Neural cell (in vitro differentiated cells): ENCODE measurements around the gene IFT81. TPM values are rescaled to one million over a fixed set of nuclear protein-coding genes. Genes with fewer than 3 reads are reported as not detected.

ENCODE experiments used
- H2AFZ ChIP-seq: fragments of 200-600, 300-800 bp; sonication (generic), shearing (Covaris generic); 2 replicates; pipeline ENCODE4 v1.6.0; 2014; ENCODE audit warnings: low read depth, mild to moderate bottlenecking, antibody characterized with exemption, low read length, moderate library complexity
- H3F3A ChIP-seq: fragments of 200-600 bp; shearing (Covaris generic); 2 replicates; pipeline ENCODE4 v1.6.1; 2016; ENCODE audit warnings: mild to moderate bottlenecking, moderate library complexity, mixed read lengths, antibody characterized with exemption, low read length; ENCODE audit not compliant: insufficient read depth, poor library complexity, severe bottlenecking
- H3K27ac ChIP-seq: fragments of 200-600, 300-800 bp; sonication (generic), shearing (Covaris generic); 2 replicates; pipeline ENCODE4 v1.5.1; 2014; ENCODE audit warnings: mild to moderate bottlenecking, low read length, moderate library complexity
- H3K27me3 ChIP-seq: fragments of 300-800, 200-600 bp; sonication (generic), shearing (Covaris generic); 2 replicates; pipeline ENCODE4 v1.6.0; 2014; ENCODE audit warnings: mild to moderate bottlenecking, low read depth, low read length, moderate library complexity; ENCODE audit not compliant: insufficient read depth
- H3K36me3 ChIP-seq: fragments of 300-800, 200-600 bp; sonication (generic), shearing (Covaris generic); 2 replicates; pipeline ENCODE4 v1.5.1; 2014; ENCODE audit warnings: mild to moderate bottlenecking, antibody characterized with exemption, low read length, moderate library complexity; ENCODE audit not compliant: insufficient read depth
- H3K4me2 ChIP-seq: fragments of 300-800, 200-600 bp; sonication (generic), shearing (Covaris generic); 2 replicates; pipeline ENCODE4 v1.6.0; 2014; ENCODE audit warnings: mild to moderate bottlenecking, low read length
- H3K4me3 ChIP-seq: fragments of 300-800, 200-600 bp; sonication (generic), shearing (Covaris generic); 2 replicates; pipeline ENCODE4 v1.5.1; 2014; ENCODE audit warnings: mild to moderate bottlenecking, low read length, moderate library complexity
- H3K79me2 ChIP-seq: fragments of 200-600 bp; shearing (Covaris generic); replicated peaks from 2 replicates; pipeline ENCODE4 v1.6.0; 2014; ENCODE audit warnings: mild to moderate bottlenecking, low read length, moderate library complexity; ENCODE audit not compliant: insufficient read depth
- H3K9ac ChIP-seq: fragments of 300-800, 200-600 bp; sonication (generic), shearing (Covaris generic); 2 replicates; pipeline ENCODE4 v1.6.1; 2016; ENCODE audit warnings: mild to moderate bottlenecking, low read length, mixed read lengths
- H3K9me2 ChIP-seq: fragments of 200-600 bp; shearing (Covaris generic); 2 replicates; pipeline ENCODE4 v1.6.1; 2016; ENCODE audit warnings: mild to moderate bottlenecking, low read length, mixed read lengths; ENCODE audit not compliant: insufficient read depth
- H3K9me3 ChIP-seq: fragments of 200-600, 300-800 bp; sonication (generic), shearing (Covaris generic); 2 replicates; pipeline ENCODE4 v1.6.1; 2016; ENCODE audit warnings: mild to moderate bottlenecking, mixed run types, low read length, moderate library complexity, mixed read lengths
- H4K20me1 ChIP-seq: fragments of 200-600 bp; shearing (Covaris generic); 2 replicates; pipeline ENCODE4 v1.6.1; 2016; ENCODE audit warnings: mild to moderate bottlenecking, mixed run types; ENCODE audit not compliant: insufficient read depth
- EP300 ChIP-seq: fragments of 450-650 bp; conservative IDR thresholded peaks from 2 replicates; pipeline ENCODE4 v1.6.1; 2014; ENCODE audit warnings: antibody characterized with exemption, mild to moderate bottlenecking, moderate library complexity; ENCODE audit not compliant: poor library complexity, severe bottlenecking
- EZH2 ChIP-seq: fragments of 200-600, 300-800 bp; shearing (Covaris generic), sonication (generic); IDR thresholded peaks from 2 replicates; pipeline ENCODE4 v1.6.1; 2014; ENCODE audit warnings: antibody characterized with exemption, low read length, borderline replicate concordance, mild to moderate bottlenecking; ENCODE audit not compliant: insufficient read depth, poor library complexity, severe bottlenecking
- MXI1 ChIP-seq: fragments of 450-650 bp; conservative IDR thresholded peaks from 2 replicates; pipeline ENCODE4 v1.6.1; 2014; ENCODE audit warnings: antibody characterized with exemption, mild to moderate bottlenecking; ENCODE audit not compliant: poor library complexity, severe bottlenecking
- POLR2AphosphoS5 ChIP-seq: IDR thresholded peaks from 2 replicates; pipeline ENCODE4 v1.6.1; 2012
- RAD21 ChIP-seq: fragments of 450-650 bp; conservative IDR thresholded peaks from 2 replicates; pipeline ENCODE4 v1.6.1; 2014; ENCODE audit warnings: antibody characterized with exemption, mild to moderate bottlenecking, moderate library complexity
- SMC3 ChIP-seq: fragments of 450-650 bp; conservative IDR thresholded peaks from 2 replicates; pipeline ENCODE4 v1.6.1; 2014; ENCODE audit warnings: antibody characterized with exemption, mild to moderate bottlenecking, moderate library complexity; ENCODE audit not compliant: poor library complexity
- TAF1 ChIP-seq: IDR thresholded peaks from 2 replicates; pipeline ENCODE4 v1.6.1; 2012; ENCODE audit warnings: low read depth
- polyA plus RNA-seq: library from polyadenylated mRNA; depleted of rRNA; stranded (reverse); fragments of >200 nt; gene quantifications from 2 replicates; pipeline ENCODE4 v1.2.3, GENCODE V29; 2014
- TF ChIP-seq, protein P1 (sequence below): fragments of 450-650 bp; IDR thresholded peaks from 2 replicates; pipeline ENCODE4 v1.5.1; 2014; ENCODE audit warnings: antibody characterized with exemption, mild to moderate bottlenecking, moderate library complexity; ENCODE audit not compliant: poor library complexity, severe bottlenecking
- TF ChIP-seq, protein P2 (sequence below): IDR thresholded peaks from 2 replicates; pipeline ENCODE4 v1.6.1; 2012; ENCODE audit warnings: borderline replicate concordance

IFT81 gene
- polyA plus RNA-seq, 1 donor from 2014 or later = 120 TPM

DNA sequence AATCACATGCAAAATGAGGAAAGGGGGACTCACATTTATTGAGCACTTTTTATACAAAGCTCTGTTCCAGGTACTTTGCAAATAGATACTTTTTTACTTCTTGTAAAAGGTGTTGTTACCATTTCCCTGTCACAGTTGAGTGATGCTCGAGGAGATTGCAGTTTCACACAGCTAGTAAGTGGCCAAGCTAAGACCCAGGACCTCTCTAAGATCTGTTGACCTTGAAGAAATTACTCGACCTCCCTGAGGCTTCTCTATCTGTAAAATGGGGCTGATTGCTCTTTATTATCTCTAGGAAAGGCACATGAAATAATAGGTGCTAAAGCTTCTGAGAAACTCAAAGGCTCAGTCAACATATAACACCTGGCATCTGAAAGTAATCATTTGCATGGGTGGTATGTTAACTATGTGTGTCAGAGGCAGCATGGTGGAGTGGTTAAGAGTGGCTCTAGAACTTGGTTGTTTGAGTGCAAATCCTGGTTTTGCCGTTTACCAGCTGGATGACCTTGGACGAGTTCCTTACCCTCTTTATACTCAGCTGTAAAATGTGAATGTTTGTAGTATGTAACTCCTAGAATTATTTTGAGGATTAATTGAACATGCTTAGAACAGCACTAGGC, 41.5 kb downstream of the IFT81 start:
- no peak for TF ChIP-seq MXI1
- TF ChIP-seq, protein P1, sequence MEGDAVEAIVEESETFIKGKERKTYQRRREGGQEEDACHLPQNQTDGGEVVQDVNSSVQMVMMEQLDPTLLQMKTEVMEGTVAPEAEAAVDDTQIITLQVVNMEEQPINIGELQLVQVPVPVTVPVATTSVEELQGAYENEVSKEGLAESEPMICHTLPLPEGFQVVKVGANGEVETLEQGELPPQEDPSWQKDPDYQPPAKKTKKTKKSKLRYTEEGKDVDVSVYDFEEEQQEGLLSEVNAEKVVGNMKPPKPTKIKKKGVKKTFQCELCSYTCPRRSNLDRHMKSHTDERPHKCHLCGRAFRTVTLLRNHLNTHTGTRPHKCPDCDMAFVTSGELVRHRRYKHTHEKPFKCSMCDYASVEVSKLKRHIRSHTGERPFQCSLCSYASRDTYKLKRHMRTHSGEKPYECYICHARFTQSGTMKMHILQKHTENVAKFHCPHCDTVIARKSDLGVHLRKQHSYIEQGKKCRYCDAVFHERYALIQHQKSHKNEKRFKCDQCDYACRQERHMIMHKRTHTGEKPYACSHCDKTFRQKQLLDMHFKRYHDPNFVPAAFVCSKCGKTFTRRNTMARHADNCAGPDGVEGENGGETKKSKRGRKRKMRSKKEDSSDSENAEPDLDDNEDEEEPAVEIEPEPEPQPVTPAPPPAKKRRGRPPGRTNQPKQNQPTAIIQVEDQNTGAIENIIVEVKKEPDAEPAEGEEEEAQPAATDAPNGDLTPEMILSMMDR = no peak
- no peak for TF ChIP-seq POLR2AphosphoS5
- TF ChIP-seq EZH2 = no peak
- TF ChIP-seq EP300 = no peak
- TF ChIP-seq, protein P2, sequence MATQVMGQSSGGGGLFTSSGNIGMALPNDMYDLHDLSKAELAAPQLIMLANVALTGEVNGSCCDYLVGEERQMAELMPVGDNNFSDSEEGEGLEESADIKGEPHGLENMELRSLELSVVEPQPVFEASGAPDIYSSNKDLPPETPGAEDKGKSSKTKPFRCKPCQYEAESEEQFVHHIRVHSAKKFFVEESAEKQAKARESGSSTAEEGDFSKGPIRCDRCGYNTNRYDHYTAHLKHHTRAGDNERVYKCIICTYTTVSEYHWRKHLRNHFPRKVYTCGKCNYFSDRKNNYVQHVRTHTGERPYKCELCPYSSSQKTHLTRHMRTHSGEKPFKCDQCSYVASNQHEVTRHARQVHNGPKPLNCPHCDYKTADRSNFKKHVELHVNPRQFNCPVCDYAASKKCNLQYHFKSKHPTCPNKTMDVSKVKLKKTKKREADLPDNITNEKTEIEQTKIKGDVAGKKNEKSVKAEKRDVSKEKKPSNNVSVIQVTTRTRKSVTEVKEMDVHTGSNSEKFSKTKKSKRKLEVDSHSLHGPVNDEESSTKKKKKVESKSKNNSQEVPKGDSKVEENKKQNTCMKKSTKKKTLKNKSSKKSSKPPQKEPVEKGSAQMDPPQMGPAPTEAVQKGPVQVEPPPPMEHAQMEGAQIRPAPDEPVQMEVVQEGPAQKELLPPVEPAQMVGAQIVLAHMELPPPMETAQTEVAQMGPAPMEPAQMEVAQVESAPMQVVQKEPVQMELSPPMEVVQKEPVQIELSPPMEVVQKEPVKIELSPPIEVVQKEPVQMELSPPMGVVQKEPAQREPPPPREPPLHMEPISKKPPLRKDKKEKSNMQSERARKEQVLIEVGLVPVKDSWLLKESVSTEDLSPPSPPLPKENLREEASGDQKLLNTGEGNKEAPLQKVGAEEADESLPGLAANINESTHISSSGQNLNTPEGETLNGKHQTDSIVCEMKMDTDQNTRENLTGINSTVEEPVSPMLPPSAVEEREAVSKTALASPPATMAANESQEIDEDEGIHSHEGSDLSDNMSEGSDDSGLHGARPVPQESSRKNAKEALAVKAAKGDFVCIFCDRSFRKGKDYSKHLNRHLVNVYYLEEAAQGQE = no peak
- TF ChIP-seq TAF1 = no peak
- TF ChIP-seq SMC3 = no peak
- TF ChIP-seq RAD21 = no peak
- Histone ChIP-seq H3K9me3 (no peaks in the 10 kb centered on the region), H3K9ac (no peak overlapping the region), H4K20me1 (no peaks in the 10 kb centered on the region), H3K36me3 (peaks cover 13% of the 10 kb centered on the region), H2AFZ (no peak overlapping the region), H3K79me2 (no peaks in the 10 kb centered on the region), H3K27me3 (no peaks in the 10 kb centered on the region), H3K27ac (no peak overlapping the region), H3K9me2 (no peaks in the 10 kb centered on the region), H3K4me2 (no peak overlapping the region), H3F3A (no peaks in the 10 kb centered on the region), H3K4me3 (no peak overlapping the region)

DNA sequence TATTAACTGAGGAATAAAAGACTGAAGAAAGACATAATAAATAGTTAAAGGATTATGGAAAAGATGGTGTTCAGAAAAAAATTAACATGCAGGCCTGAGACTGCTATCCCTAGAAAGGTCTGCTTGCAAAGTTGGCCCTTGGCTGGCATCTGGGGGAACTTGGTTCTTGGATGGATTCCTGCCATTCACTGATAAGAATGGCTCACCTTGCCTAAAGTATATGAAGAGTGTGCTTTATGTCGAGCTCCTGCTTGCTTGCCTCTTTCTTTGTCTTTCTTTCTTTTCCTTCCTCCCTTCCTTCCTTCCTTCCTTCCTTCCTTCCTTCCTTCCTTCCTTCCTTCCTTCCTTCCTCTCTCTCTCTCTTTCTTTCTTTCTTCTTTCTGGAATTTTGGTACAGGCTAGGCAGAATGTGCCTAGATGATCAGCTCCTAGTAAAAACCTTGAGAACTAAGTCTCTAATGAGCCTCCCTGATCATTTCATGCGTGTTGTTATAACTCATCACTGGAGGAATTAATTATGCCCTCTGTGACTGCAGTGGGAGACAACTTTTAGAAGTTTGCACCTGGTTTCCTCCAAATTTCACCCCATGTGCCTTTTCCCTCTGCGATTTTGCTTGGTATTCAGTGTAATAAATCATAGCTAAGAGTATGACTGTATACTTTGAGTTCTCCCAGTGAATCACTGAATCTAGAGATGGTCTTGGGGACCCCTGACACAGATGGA, 44.7 kb downstream of the IFT81 start:
- Histone ChIP-seq H3K79me2 (no peaks in the 10 kb centered on the region), H3F3A (no peaks in the 10 kb centered on the region), H3K27ac (no peak overlapping the region), H2AFZ (no peak overlapping the region), H4K20me1 (no peaks in the 10 kb centered on the region), H3K27me3 (no peaks in the 10 kb centered on the region), H3K4me2 (no peak overlapping the region), H3K9ac (no peak overlapping the region), H3K4me3 (no peak overlapping the region), H3K9me2 (no peaks in the 10 kb centered on the region), H3K9me3 (no peaks in the 10 kb centered on the region), H3K36me3 (peaks cover 7% of the 10 kb centered on the region)
- no peak for TF ChIP-seq EP300
- no peak for TF ChIP-seq RAD21
- TF ChIP-seq SMC3 = no peak
- TF ChIP-seq, protein P2 = no peak
- TF ChIP-seq TAF1 = no peak
- TF ChIP-seq, protein P1 = no peak
- TF ChIP-seq POLR2AphosphoS5 = no peak
- TF ChIP-seq MXI1 = no peak
- no peak for TF ChIP-seq EZH2
